PFSK-1 (cell line): Measurements from ENCODE around the gene PTPN2.

Experiments
- FOXP2 ChIP-seq: optimal IDR thresholded peaks from 2 replicates; pipeline ENCODE3; 2011; ENCODE audit warnings: borderline replicate concordance, control low read depth, inconsistent platforms; ENCODE audit not compliant: insufficient read depth; ENCODE audit errors: extremely low read length, extremely low read depth
- POLR2AphosphoS5 ChIP-seq: IDR thresholded peaks from 2 replicates; pipeline ENCODE4 v1.6.1; 2012; ENCODE audit warnings: low read depth, mild to moderate bottlenecking, control low read depth, low read length, moderate library complexity
- SIN3A ChIP-seq: IDR thresholded peaks from 2 replicates; pipeline ENCODE4 v1.6.1; 2012; ENCODE audit warnings: mild to moderate bottlenecking, low read length, moderate library complexity, borderline replicate concordance; ENCODE audit not compliant: insufficient read depth
- TAF1 ChIP-seq: IDR thresholded peaks from 2 replicates; pipeline ENCODE4 v1.6.1; 2012; ENCODE audit warnings: low read length, control low read depth, borderline replicate concordance; ENCODE audit not compliant: insufficient read depth
- TF ChIP-seq, protein P1 (sequence below), 2 experiments: IDR thresholded peaks; 2 replicates each; pipeline versions ENCODE4 v1.6.1 to v1.8.0; 2011 to 2012; ENCODE audit warnings: low read depth in 2 of 2, low read length in 2 of 2, control low read depth in 1 of 2, inconsistent platforms in 1 of 2, mild to moderate bottlenecking in 1 of 2, moderate library complexity in 1 of 2; ENCODE audit not compliant: insufficient read depth in 1 of 2

GRCh38 chr18:12776821-12777471, 107.1 kb downstream of the PTPN2 start:
- TF ChIP-seq POLR2AphosphoS5: no peak
- TF ChIP-seq SIN3A: no peak
- TF ChIP-seq, protein P1, sequence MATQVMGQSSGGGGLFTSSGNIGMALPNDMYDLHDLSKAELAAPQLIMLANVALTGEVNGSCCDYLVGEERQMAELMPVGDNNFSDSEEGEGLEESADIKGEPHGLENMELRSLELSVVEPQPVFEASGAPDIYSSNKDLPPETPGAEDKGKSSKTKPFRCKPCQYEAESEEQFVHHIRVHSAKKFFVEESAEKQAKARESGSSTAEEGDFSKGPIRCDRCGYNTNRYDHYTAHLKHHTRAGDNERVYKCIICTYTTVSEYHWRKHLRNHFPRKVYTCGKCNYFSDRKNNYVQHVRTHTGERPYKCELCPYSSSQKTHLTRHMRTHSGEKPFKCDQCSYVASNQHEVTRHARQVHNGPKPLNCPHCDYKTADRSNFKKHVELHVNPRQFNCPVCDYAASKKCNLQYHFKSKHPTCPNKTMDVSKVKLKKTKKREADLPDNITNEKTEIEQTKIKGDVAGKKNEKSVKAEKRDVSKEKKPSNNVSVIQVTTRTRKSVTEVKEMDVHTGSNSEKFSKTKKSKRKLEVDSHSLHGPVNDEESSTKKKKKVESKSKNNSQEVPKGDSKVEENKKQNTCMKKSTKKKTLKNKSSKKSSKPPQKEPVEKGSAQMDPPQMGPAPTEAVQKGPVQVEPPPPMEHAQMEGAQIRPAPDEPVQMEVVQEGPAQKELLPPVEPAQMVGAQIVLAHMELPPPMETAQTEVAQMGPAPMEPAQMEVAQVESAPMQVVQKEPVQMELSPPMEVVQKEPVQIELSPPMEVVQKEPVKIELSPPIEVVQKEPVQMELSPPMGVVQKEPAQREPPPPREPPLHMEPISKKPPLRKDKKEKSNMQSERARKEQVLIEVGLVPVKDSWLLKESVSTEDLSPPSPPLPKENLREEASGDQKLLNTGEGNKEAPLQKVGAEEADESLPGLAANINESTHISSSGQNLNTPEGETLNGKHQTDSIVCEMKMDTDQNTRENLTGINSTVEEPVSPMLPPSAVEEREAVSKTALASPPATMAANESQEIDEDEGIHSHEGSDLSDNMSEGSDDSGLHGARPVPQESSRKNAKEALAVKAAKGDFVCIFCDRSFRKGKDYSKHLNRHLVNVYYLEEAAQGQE (IDR thresholded peaks at IDR 0.05; ENCODE audit: insufficient read depth in 1 of 2, low read depth in 2 of 2, low read length in 2 of 2): no peak
- no peak for TF ChIP-seq TAF1
- no peak for TF ChIP-seq FOXP2
